Thyroid gland (tissue), 4 donors: Measurements from ENCODE around the gene ST8SIA4. TPM values are rescaled to one million over a fixed set of nuclear protein-coding genes. Genes with fewer than 3 reads are reported as not detected.

Source experiments
- DNase-seq, 2 donors: peaks; one replicate each; pipeline ENCODE4 v3.0.0-alpha.2; 2019
- H3K27ac ChIP-seq, 3 donors: fragments of 200-600 bp; sonication (generic); 1 replicate in 2 of 3; 2 replicates in 1 of 3; pipeline ENCODE4 v1.5.1; 2016 to 2019; ENCODE audit warnings: mild to moderate bottlenecking in 1 of 3, moderate library complexity in 1 of 3
- H3K27me3 ChIP-seq: fragments of 200-600 bp; sonication (generic); one replicate; pipeline ENCODE4 v1.5.1; 2019
- H3K36me3 ChIP-seq, 2 donors: fragments of 200-600 bp; sonication (generic); one replicate each; pipeline ENCODE4 v1.5.1; 2016 to 2019
- H3K4me1 ChIP-seq, 2 donors: fragments of 200-600 bp; sonication (generic); one replicate each; pipeline ENCODE4 v1.5.1; 2017 to 2019
- H3K4me3 ChIP-seq, 3 donors: fragments of 200-600 bp; sonication (generic); replicated peaks in 1 of 3; 1 replicate in 2 of 3; 2 replicates in 1 of 3; pipeline ENCODE4 v1.5.1; 2016; ENCODE audit warnings: mild to moderate bottlenecking in 1 of 3
- H3K9me3 ChIP-seq: fragments of 200-600 bp; sonication (generic); one replicate; pipeline ENCODE4 v1.5.1; 2017
- CTCF ChIP-seq, 6 experiments: fragments of 200-600 bp in 3 of 6; fragments of 450-650 bp in 3 of 6; sonication (generic) in 3 of 6; IDR thresholded peaks; one replicate each; pipeline ENCODE4 v1.5.1; 2016 to 2019; ENCODE audit warnings: antibody characterized with exemption in 6 of 6, mild to moderate bottlenecking in 2 of 6, inconsistent platforms in 1 of 6, moderate library complexity in 1 of 6
- POLR2A ChIP-seq, 2 donors: fragments of 450-650 bp; IDR thresholded peaks; one replicate each; pipeline ENCODE4 v1.6.1; 2017; ENCODE audit warnings: antibody characterized with exemption in 2 of 2, mild to moderate bottlenecking in 2 of 2, moderate library complexity in 1 of 2
- WGBS, 2 donors: methylation state at CpG; one replicate each; pipeline ENCODE4 v1.1.5; 2017; 5-methylcytosine and 5-hydroxymethylcytosine counted together
- intact Hi-C: fragments of 100-400 bp; cut with DNase I; formaldehyde crosslinking; loops from one replicate; pipeline ENCODE4 v1.15.1; 2023
- total RNA-seq, 4 donors: library from RNA; depleted of rRNA; stranded (reverse); fragments of >200 nt; gene quantifications; one replicate each; pipeline ENCODE4 v1.2.3, GENCODE V29; 2016

Gene ST8SIA4
- total RNA-seq, 4 donors from 2014 or later: 3.4 to 7.0 (median 4.4) TPM

- H3K27me3 ChIP-seq: no peaks in the 10 kb centered on the region
- no peaks in the 10 kb centered on the region for H3K36me3 ChIP-seq
- TF ChIP-seq CTCF (IDR thresholded peaks at IDR 0.05) (no peak), POLR2A (IDR thresholded peaks at IDR 0.05) (no peak)
- WGBS, 2 donors: 75 to 79% methylated on average over 1 of the region's 1 CpG
- no peak overlapping the region for H3K4me3 ChIP-seq
- no peaks in the 10 kb centered on the region for H3K9me3 ChIP-seq
- intact Hi-C loops: no loop called here
- no peak for DNase-seq
- no peaks in the 10 kb centered on the region for H3K4me1 ChIP-seq
- no peak overlapping the region for H3K27ac ChIP-seq
These were observed 44.0 kb downstream of the ST8SIA4 start for GRCh38 chr5:100858987-100859545.

GRCh38 chr5:100856462-100856861, 46.6 kb downstream of the ST8SIA4 start:
- WGBS, 2 donors: 90 to 91% methylated on average over 2 of the region's 2 CpGs
- DNase-seq: no peak
- Histone ChIP-seq H3K27me3 (no peaks in the 10 kb centered on the region), H3K4me3 (no peak overlapping the region), H3K4me1 (no peaks in the 10 kb centered on the region), H3K27ac (no peak overlapping the region), H3K36me3 (no peaks in the 10 kb centered on the region), H3K9me3 (no peaks in the 10 kb centered on the region)
- intact Hi-C loops: no loop called here
- no peak for TF ChIP-seq POLR2A (IDR thresholded peaks at IDR 0.05)
- TF ChIP-seq CTCF (IDR thresholded peaks at IDR 0.05): no peak

GRCh38 chr5:100855937-100856430, 47.1 kb downstream of the ST8SIA4 start:
- H3K9me3 ChIP-seq: no peaks in the 10 kb centered on the region
- 89 to 90% methylated on average over 6 of the region's 6 CpGs for WGBS, 2 donors
- no peak overlapping the region for H3K4me3 ChIP-seq
- no peaks in the 10 kb centered on the region for H3K4me1 ChIP-seq
- intact Hi-C loops: no loop called here
- H3K36me3 ChIP-seq: no peaks in the 10 kb centered on the region
- no peak for TF ChIP-seq CTCF (IDR thresholded peaks at IDR 0.05)
- TF ChIP-seq POLR2A (IDR thresholded peaks at IDR 0.05): no peak
- H3K27ac ChIP-seq: no peak overlapping the region
- no peaks in the 10 kb centered on the region for H3K27me3 ChIP-seq
- no peak for DNase-seq

- no peak for TF ChIP-seq CTCF (IDR thresholded peaks at IDR 0.05)
- no peak for TF ChIP-seq POLR2A (IDR thresholded peaks at IDR 0.05)
- H3K9me3 ChIP-seq: no peaks in the 10 kb centered on the region
- 87 to 95% methylated on average over 1 of the region's 1 CpG for WGBS, 2 donors
These were observed 47.8 kb downstream of the ST8SIA4 start for GRCh38 chr5:100855295-100855694.

GRCh38 chr5:100854591-100854990, 48.5 kb downstream of the ST8SIA4 start:
- Histone ChIP-seq H3K36me3 (no peaks in the 10 kb centered on the region), H3K4me3 (no peak overlapping the region), H3K27me3 (no peaks in the 10 kb centered on the region), H3K27ac (no peak overlapping the region), H3K4me1 (no peaks in the 10 kb centered on the region), H3K9me3 (no peaks in the 10 kb centered on the region)
- TF ChIP-seq POLR2A (IDR thresholded peaks at IDR 0.05) (no peak), CTCF (IDR thresholded peaks at IDR 0.05) (no peak)
- intact Hi-C loops: no loop called here
- DNase-seq: no peak

More at GRCh38 chr5:100855295-100855694, 47.8 kb downstream of the ST8SIA4 start:
- no peak for DNase-seq
- intact Hi-C loops: no loop called here
- no peaks in the 10 kb centered on the region for H3K27me3 ChIP-seq
- no peaks in the 10 kb centered on the region for H3K36me3 ChIP-seq
- no peak overlapping the region for H3K27ac ChIP-seq
- H3K4me1 ChIP-seq: no peaks in the 10 kb centered on the region
- H3K4me3 ChIP-seq: no peak overlapping the region
